PC-3 (cell line): ENCODE measurements around the gene PTPRD.

Experiments used
- CTCF ChIP-seq: fragments of 300-600 bp; sonication (generic); conservative IDR thresholded peaks from 2 replicates; pipeline ENCODE4 v1.5.1; 2017; ENCODE audit warnings: antibody characterized with exemption, low read depth, mild to moderate bottlenecking, low read length
- EZH2 ChIP-seq: fragments of 300-600 bp; sonication (generic); IDR thresholded peaks from one replicate; pipeline ENCODE4 v1.6.1; 2017; ENCODE audit warnings: antibody characterized with exemption, mild to moderate bottlenecking, low read length; ENCODE audit not compliant: unreplicated experiment
- EZH2phosphoT487 ChIP-seq: fragments of 300-600 bp; sonication (generic); IDR thresholded peaks from 2 replicates; pipeline ENCODE4 v1.6.1; 2018; ENCODE audit warnings: mild to moderate bottlenecking, antibody characterized with exemption, low read length, borderline replicate concordance

GRCh38 chr9:9820436-9820835 is 792.4 kb downstream of the PTPRD start:
- TF ChIP-seq EZH2 (no peak), CTCF (no peak), EZH2phosphoT487 (no peak)
